Activated T-helper 1 cell treated with anti-CD3 and anti-CD28 coated beads, Interleukin-12 subunit alpha, Interleukin-12 subunit beta, Interleukin-2, Interleukin-4 antibody, amounts not matched to agents 30 ng/mL and 10 ng/mL and 1 ng/mL, durations not matched to agents 14 hours and 24 hours and 36 hours (primary cell): Measurements from ENCODE around the gene ZNF423. TPM values are rescaled to one million over a fixed set of nuclear protein-coding genes. Genes with fewer than 3 reads are reported as not detected.

ENCODE experiments used
- DNase-seq: peaks from one replicate; pipeline ENCODE4 v3.0.0; 2021; ENCODE audit warnings: low spot score
- H3K27ac Mint-ChIP-seq: one replicate; pipeline ENCODE4 v1.8.0; 2021; ENCODE audit warnings: mild to moderate bottlenecking, mixed read lengths
- H3K27me3 Mint-ChIP-seq: one replicate; pipeline ENCODE4 v1.8.0; 2022; ENCODE audit warnings: mild to moderate bottlenecking, moderate library complexity, mixed read lengths; ENCODE audit not compliant: insufficient read depth
- H3K36me3 Mint-ChIP-seq: one replicate; pipeline ENCODE4 v1.8.0; 2021; ENCODE audit warnings: low read depth, mixed read lengths
- H3K4me1 Mint-ChIP-seq: one replicate; pipeline ENCODE4 v1.8.0; 2021; ENCODE audit warnings: low read depth, mixed read lengths
- H3K4me3 Mint-ChIP-seq: one replicate; pipeline ENCODE4 v1.8.0; 2021; ENCODE audit warnings: mild to moderate bottlenecking, moderate library complexity, mixed read lengths
- H3K9me3 Mint-ChIP-seq: one replicate; pipeline ENCODE4 v1.8.0; 2021; ENCODE audit warnings: mixed read lengths
- intact Hi-C: fragments of 100-400 bp; cut with micrococcal nuclease; formaldehyde crosslinking; loops from one replicate; pipeline ENCODE4 v1.15.1; 2024
- total RNA-seq: library from RNA; stranded (reverse); gene quantifications from 2 replicates; pipeline ENCODE4 v1.2.3, GENCODE V29; 2022

ZNF423 gene
- total RNA-seq, 1 donor from 2014 or later: not detected

DNA sequence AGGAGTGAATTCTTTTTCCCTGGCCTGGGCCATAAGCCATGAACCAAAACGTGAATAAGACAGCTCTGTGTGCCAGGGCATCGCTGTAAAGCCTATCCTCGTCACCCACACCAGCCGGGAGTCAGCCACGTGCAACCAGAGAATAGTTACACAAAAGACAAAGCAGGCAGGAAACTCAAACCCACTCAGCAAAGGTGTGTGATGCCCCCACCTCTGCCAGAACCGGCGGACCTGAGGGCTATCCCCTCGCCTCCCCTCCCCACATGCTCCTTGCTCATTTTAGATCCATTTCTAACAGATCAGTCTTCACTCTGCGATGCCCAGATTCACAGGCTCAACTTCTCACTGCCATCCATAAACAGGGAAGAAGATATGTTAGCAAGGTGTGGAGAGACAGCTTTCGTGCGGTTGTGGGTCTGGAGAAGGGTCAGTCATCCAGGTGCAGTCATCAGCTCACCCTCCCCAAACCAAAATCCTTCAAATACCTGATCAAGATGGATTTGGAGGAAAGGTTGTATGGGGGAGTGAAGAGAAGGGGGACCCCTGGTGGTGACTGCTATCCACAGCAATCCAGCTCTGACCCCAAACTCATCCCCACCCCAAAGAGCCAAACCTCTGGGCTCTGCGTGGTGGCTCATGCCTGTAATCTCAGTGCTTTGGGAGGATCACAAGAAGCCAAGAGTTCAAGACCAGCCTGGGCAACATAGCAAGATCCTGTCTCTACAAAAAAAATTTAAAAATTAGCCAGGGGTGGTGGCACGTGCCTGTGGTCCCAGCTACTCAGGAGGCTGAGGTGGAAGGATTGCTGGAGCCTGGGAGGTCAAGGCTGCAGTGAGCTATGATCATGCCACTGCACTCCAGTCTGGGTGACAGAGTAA is 263.1 kb downstream of the ZNF423 start:
- no peaks in the 10 kb centered on the region for H3K36me3 Mint-ChIP-seq
- no peaks in the 10 kb centered on the region for H3K9me3 Mint-ChIP-seq
- peaks cover 3% of the 10 kb centered on the region for H3K27me3 Mint-ChIP-seq
- H3K27ac Mint-ChIP-seq: no peak overlapping the region
- intact Hi-C loops: loop anchor here (1.0 kb wide), 1 partner anchor 100 kb away; no protein-coding TSS in a partner anchor
- DNase-seq: peak; percentile 5
- H3K4me3 Mint-ChIP-seq: no peak overlapping the region
- no peaks in the 10 kb centered on the region for H3K4me1 Mint-ChIP-seq

DNA sequence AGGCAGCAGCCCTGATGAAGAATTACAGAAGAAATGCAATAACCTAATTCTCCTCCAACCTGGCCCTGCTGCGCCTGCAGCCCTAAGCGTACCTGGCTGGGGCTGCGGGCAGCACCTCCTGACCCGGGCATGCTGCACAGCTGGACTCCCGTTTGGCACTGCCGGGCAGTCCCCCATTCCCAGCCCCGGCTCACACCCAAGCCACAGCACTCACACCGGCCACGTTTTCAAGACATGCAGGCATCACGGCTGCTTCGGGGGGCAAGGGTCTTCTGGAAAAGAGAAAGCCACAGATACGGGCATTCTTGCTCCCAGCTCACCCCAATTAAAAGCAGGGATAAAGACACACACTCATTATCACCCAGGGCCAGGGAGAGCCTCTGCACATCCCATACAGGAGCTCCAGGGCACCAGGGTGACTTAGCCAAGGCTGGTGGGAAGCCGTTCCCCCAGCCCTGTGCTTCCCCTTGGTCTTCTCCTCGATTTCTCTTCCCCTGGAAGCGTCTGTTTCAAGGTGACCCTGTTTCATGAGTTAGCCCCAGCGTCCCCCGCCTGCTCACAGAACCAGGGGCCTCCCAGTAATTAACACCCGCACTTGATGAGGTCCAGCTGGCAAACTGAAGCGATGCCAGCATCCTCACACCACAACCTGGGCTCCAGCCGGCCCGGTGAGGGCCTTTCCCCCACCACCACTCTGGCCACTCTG is 265.6 kb downstream of the ZNF423 start:
- H3K27ac Mint-ChIP-seq: no peak overlapping the region
- no peak for DNase-seq
- H3K9me3 Mint-ChIP-seq: no peaks in the 10 kb centered on the region
- H3K4me3 Mint-ChIP-seq: no peak overlapping the region
- intact Hi-C loops: no loop called here
- no peaks in the 10 kb centered on the region for H3K4me1 Mint-ChIP-seq
- H3K27me3 Mint-ChIP-seq: peaks cover under 1% of the 10 kb centered on the region
- H3K36me3 Mint-ChIP-seq: no peaks in the 10 kb centered on the region

DNA sequence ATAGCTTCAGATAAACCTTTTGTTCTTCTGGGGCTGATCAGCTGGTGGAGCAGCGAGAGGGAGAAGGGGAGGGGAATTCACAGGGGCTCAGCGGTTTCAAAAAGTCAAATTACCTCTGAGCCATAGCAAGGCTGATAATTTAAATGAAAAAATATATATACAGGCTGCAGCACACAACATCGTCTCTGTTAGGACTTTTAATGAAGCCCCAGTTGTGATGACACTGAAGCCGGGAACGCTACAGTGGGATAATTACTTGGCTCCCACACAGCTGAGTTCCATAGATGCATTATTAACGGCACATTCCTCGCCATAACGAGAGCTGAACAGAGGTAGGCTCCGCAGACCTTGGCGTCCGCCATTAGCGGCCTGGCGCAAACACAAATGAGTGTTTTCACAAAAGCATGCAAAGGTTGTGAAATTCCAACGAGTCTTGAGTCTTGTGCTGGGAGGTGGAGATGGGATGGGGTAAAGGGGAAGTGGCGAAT is 266.3 kb downstream of the ZNF423 start:
- Mint-ChIP-seq H3K36me3 (no peaks in the 10 kb centered on the region), H3K9me3 (no peaks in the 10 kb centered on the region), H3K27me3 (no peaks in the 10 kb centered on the region), H3K4me1 (no peaks in the 10 kb centered on the region), H3K4me3 (no peak overlapping the region), H3K27ac (no peak overlapping the region)
- intact Hi-C loops: no loop called here
- DNase-seq: no peak

DNA sequence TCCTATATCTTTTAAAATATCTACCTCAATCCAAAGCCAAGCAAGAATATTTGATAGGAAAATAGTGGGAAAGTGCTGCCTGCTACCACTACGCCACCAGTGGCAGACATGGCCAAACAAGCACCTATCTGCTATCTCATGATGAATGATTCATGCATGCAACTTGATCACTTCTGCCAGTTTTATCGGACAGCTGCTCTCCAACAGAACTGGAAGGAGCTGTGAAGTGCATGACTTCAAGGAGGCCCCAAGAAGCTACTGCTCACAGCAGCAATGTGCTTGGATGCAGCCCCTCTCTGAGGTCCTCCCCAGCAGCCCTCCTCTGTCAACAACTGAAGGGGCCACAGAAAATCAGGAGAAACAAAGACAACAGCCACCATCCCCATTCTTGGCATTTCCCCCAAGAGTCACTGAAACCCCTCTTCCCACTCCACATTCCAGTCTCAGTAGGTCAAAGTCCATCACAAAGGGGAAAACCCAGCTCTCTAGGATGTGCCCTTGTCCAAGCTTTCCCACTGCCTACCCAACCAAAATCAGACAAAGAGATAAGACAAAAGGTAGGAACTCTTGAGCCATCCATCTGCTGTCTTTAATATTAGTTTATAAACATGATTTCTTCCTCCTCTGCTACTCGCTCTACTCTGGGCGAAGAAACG is 267.1 kb downstream of the ZNF423 start:
- Mint-ChIP-seq H3K36me3 (no peaks in the 10 kb centered on the region), H3K27me3 (no peaks in the 10 kb centered on the region), H3K9me3 (no peaks in the 10 kb centered on the region), H3K4me3 (no peak overlapping the region), H3K4me1 (no peaks in the 10 kb centered on the region), H3K27ac (no peak overlapping the region)
- intact Hi-C loops: no loop called here
- DNase-seq: no peak

DNA sequence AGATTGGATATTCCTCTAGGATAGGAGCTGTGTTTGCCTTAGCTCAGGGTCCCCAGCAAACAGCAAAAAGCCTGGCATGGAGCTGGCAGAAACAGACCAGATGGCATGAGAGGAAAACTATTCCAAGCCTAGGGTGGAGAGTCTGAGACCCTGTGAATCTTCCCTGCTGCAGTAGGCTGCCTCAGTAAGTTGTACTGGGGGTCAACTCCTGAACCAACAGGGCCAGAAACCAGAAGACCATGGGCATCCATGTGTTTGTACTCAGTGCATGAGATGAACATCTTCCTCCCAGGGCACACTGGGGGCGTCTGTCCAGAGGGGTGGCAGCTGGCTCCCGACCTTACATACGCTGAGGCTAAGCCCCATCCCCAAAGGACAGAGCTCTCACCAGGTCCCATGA is 267.9 kb downstream of the ZNF423 start:
- H3K27me3 Mint-ChIP-seq: no peaks in the 10 kb centered on the region
- no peaks in the 10 kb centered on the region for H3K36me3 Mint-ChIP-seq
- H3K4me1 Mint-ChIP-seq: no peaks in the 10 kb centered on the region
- no peak overlapping the region for H3K27ac Mint-ChIP-seq
- intact Hi-C loops: no loop called here
- no peak for DNase-seq
- H3K4me3 Mint-ChIP-seq: no peak overlapping the region
- no peaks in the 10 kb centered on the region for H3K9me3 Mint-ChIP-seq

DNA sequence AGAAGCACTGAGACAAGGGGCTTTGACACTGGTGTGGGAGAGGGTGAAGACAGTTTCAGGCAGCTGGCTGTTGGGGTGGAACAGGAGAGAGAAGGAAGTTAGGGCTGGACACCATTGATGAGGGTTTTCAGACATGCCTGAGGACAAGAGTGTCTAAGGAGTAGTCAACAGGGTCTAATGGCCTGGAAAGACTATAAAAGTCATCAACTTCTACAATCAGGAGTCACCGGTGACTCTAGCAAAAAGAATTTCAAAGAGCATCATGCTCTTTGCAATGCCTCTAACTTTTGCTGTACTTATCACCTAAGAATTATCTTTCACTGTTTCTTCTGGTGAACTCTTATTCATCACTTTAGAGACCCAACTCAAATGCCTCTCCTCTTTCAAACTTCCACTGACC is 268.4 kb downstream of the ZNF423 start:
- Mint-ChIP-seq H3K27ac (no peak overlapping the region), H3K9me3 (no peaks in the 10 kb centered on the region), H3K4me3 (no peak overlapping the region), H3K4me1 (no peaks in the 10 kb centered on the region), H3K36me3 (no peaks in the 10 kb centered on the region), H3K27me3 (no peaks in the 10 kb centered on the region)
- DNase-seq: no peak
- intact Hi-C loops: no loop called here

DNA sequence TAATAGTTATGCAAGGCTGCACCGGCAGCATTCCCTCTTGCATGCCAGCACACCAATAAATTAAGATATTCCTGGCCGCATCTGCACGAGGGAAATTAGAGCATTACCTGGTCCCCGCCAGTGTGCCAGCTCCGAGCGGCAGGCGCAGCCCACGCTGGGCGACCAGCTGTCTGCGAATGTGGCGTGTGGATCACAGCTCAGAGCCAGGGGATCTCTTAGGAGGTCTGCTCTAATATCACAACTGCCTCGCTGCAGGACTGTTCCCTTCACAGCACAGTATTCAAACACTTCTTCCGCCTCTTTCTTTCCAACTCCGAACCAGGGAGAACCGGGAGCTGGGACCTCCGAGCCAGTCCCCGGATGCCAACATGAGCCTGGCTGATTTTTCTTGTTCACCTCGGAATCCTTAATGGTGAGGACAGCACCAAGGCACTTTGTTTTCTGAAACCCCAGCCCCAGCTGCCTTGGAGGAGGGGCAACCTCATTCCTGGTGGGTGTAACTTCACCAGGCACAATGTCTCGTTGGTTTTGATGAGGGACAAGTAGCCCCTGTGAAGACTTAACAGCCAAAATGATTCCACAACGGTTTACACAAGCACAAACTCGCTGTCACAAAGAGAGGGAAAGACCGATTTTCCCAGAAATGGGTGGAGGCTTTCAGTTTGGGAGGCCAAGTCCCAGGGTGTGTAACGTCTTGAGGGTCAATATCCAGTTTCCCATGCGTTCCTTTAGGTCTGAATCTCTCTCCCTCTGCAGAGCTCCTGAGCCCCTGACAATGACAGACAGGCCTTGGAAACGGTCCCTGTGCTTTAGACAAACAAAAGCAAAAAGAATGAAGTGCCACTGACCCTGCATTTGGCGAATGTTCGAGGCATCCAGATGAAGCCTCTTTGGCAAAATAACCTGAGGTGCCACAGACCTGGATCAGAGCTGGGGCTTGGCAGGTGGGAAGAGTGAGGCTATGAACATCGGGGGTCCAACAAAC is 269.2 kb downstream of the ZNF423 start:
- Mint-ChIP-seq H3K36me3 (no peaks in the 10 kb centered on the region), H3K4me1 (no peaks in the 10 kb centered on the region), H3K4me3 (no peak overlapping the region), H3K9me3 (no peaks in the 10 kb centered on the region), H3K27ac (no peak overlapping the region), H3K27me3 (no peaks in the 10 kb centered on the region)
- DNase-seq: no peak
- intact Hi-C loops: no loop called here

DNA sequence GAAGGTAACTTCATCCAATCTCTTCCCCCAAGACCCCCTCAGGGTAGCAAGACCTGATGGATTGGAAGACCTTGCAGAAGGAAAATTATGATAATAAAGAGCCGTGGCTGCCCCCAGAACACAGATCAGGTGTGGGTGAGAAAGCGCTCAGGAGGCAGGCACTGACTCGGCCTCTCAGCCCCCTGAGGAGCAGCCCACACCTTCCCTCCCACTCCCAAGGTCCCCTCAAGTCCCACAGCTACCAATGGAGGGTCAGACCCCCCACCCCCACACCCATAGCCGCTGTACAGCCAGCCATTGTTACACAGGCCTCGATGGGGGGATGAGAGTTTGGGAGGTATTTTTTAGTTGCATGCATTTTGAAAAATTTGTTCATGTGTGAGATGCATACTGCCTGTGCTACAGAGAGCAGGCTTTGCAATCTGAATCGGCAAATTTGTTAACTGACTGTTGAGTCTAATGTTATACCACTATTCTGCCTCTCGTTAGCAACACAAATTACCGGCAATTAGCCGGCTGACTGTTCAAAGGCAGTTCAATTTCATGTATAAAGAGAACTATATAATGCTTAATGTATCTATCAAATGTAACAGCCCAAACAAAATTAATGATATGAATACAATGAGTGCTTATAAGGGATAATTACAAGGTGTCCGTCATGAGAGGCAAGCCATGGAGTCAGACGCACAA is 270.6 kb downstream of the ZNF423 start:
- no peak for DNase-seq
- Mint-ChIP-seq H3K27me3 (no peaks in the 10 kb centered on the region), H3K27ac (no peak overlapping the region), H3K9me3 (no peaks in the 10 kb centered on the region), H3K4me3 (no peak overlapping the region), H3K4me1 (no peaks in the 10 kb centered on the region), H3K36me3 (no peaks in the 10 kb centered on the region)
- intact Hi-C loops: no loop called here

DNA sequence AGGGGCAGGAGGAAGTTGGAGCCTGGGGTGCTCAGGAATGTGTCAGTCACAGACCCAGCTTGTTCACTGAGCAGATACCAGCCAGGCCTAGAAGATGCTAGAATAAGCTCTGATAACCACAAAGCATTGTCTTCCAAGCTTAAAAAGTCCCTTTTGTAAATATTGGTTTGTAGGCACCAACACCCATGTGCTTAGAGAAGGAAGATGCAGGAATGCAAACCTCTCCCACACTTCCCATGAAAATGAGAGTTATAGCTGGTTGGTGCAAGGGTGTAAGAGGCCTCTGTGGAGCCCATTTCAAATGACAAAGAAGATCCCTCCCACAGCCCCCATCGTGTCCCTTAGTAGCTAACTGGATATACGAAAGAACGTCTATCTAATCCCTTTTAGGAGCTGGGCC is 272.0 kb downstream of the ZNF423 start:
- Mint-ChIP-seq H3K4me1 (no peaks in the 10 kb centered on the region), H3K27ac (no peak overlapping the region), H3K9me3 (no peaks in the 10 kb centered on the region), H3K36me3 (no peaks in the 10 kb centered on the region), H3K27me3 (no peaks in the 10 kb centered on the region), H3K4me3 (no peak overlapping the region)
- intact Hi-C loops: no loop called here
- DNase-seq: no peak

DNA sequence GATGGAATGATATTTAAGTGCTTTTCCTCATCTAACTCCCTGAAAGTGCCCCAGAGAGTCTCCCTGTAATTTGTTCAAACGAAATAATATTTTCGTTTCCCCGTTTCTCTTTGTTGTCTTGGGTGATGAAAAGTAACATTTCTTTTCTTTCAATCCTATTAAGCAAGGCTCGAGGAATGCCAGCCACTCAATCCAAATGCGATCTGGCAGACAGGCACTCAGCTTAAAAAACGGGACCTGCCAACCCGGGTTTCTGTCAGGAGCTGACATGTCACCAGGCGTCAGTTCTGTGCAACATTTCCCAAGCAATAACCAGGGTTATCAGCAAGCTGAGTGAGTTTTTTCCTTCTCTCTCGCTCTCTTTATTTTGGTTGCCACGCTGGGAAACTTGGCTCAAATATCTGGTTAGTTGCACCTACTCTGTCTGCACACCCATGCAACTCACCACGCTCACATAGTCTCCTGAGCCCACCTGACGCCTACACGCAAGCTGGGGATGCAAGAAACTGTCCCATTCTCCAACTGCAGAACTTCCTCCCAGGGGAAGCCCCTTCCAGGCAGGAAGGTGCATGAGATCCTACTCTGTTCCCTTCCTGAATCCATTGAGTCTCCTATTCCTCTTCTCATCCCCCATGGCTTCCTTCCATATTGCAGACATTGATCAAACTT is 274.1 kb downstream of the ZNF423 start:
- Mint-ChIP-seq H3K4me3 (no peak overlapping the region), H3K4me1 (no peaks in the 10 kb centered on the region)

DNA sequence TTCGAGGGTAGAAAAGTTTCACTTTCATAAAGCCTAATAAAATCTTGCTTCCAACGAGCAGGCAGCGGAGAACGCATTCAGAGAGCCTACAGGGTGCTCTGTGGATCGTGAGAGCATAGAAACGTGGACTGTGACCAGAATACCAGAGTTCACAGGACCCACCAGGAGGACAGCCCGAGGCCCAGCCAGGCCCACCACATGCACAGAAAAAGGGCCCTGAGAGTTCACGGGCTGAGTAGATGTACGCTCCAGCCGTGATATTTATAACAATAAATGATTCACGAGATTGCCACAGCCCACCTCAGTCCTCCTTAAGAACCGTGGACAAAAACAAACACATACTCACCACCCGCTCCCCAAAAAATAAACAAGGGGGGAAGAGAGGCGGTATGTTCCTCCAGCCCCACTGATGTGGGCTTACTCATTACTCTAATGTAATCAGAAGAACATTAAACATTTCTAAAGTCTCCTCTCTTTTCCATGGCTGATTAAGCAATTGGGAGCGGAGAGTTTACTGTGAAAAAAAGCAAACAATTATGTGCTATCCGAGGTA is 275.1 kb downstream of the ZNF423 start:
- Mint-ChIP-seq H3K9me3 (no peaks in the 10 kb centered on the region), H3K27me3 (no peaks in the 10 kb centered on the region), H3K36me3 (no peaks in the 10 kb centered on the region), H3K27ac (no peak overlapping the region), H3K4me1 (no peaks in the 10 kb centered on the region), H3K4me3 (no peak overlapping the region)
- no peak for DNase-seq
- intact Hi-C loops: no loop called here

More for the DNA sequence above, 274.1 kb downstream of the ZNF423 start:
- Mint-ChIP-seq H3K27me3 (no peaks in the 10 kb centered on the region), H3K36me3 (no peaks in the 10 kb centered on the region), H3K9me3 (no peaks in the 10 kb centered on the region), H3K27ac (no peak overlapping the region)
- no peak for DNase-seq
- intact Hi-C loops: no loop called here
